IMR-90 (cell line): Measurements from ENCODE around the gene MAP7. TPM values are rescaled to one million over a fixed set of nuclear protein-coding genes. Genes with fewer than 3 reads are reported as not detected.

ENCODE experiments used
- ATAC-seq: fragments of 200-7000 bp; cut with Tn5 transposase; 2 replicates; pipeline ENCODE4 v1.9.1; 2020; ENCODE audit warnings: low read depth, mild to moderate bottlenecking, moderate library complexity
- BruUV-seq: library from RNA; stranded (reverse); fragments of 400-500 nt; replicated peaks from 2 replicates; lab custom pipeline; 2021; lab: Mats Ljungman, UMichigan
- CTCF ChIA-PET: fragments of 300-600 bp; formaldehyde crosslinking; extraction: SDS; loops from one replicate; lab custom pipeline; 2021; ENCODE audit warnings: antibody characterized with exemption; lab: Yijun Ruan, JAX
- POLR2A ChIA-PET: fragments of 300-600 bp; sonication (Branson Sonifier 250); formaldehyde crosslinking; loops from one replicate; lab custom pipeline; 2022; ENCODE audit warnings: antibody characterized with exemption; ENCODE audit not compliant: unreplicated experiment; lab: Charles Lee
- DNase-seq: peaks from one replicate; pipeline ENCODE4 v3.0.0; 2013
- H2AFZ ChIP-seq: replicated peaks from 2 replicates; pipeline ENCODE3; 2013; ENCODE audit warnings: low read length, mild to moderate bottlenecking; ENCODE audit not compliant: poor library complexity
- H2AK5ac ChIP-seq: 2 replicates; pipeline ENCODE4 v1.6.1; 2013; ENCODE audit warnings: low read depth, low read length, inconsistent platforms
- H2AK9ac ChIP-seq: replicated peaks from 2 replicates; pipeline ENCODE3; 2013; ENCODE audit warnings: mild to moderate bottlenecking, low read depth, low read length, moderate library complexity; ENCODE audit not compliant: poor library complexity
- H2BK120ac ChIP-seq: 2 replicates; pipeline ENCODE4 v1.6.1; 2013; ENCODE audit warnings: low read depth, low read length, inconsistent platforms
- H2BK15ac ChIP-seq: 3 replicates; pipeline ENCODE4 v1.6.1; 2013; ENCODE audit warnings: low read depth, low read length, inconsistent platforms
- H2BK20ac ChIP-seq: 2 replicates; pipeline ENCODE4 v1.6.1; 2013; ENCODE audit warnings: low read depth, mild to moderate bottlenecking, inconsistent platforms, low read length, moderate library complexity
- H2BK5ac ChIP-seq: 2 replicates; pipeline ENCODE4 v1.6.1; 2013; ENCODE audit warnings: mild to moderate bottlenecking, low read depth, low read length, inconsistent platforms; ENCODE audit not compliant: poor library complexity, severe bottlenecking
- H3K14ac ChIP-seq: replicated peaks from 2 replicates; pipeline ENCODE4 v1.6.1; 2013; ENCODE audit warnings: low read depth, low read length, inconsistent platforms
- H3K18ac ChIP-seq: 2 replicates; pipeline ENCODE4 v1.6.1; 2013; ENCODE audit warnings: low read depth, low read length, control low read depth
- H3K23ac ChIP-seq: 2 replicates; pipeline ENCODE4 v1.6.1; 2013; ENCODE audit warnings: low read depth, low read length, inconsistent platforms
- H3K27ac ChIP-seq: 2 replicates; pipeline ENCODE4 v1.5.1; 2013; ENCODE audit warnings: mild to moderate bottlenecking, control low read depth, low read length; ENCODE audit not compliant: insufficient read depth
- H3K27me3 ChIP-seq: 2 replicates; pipeline ENCODE4 v1.6.1; 2013; ENCODE audit warnings: low read length; ENCODE audit not compliant: control insufficient read depth, insufficient read depth
- H3K36me3 ChIP-seq: 2 replicates; pipeline ENCODE4 v1.6.1; 2013; ENCODE audit warnings: low read length, mixed read lengths; ENCODE audit not compliant: control insufficient read depth, insufficient read depth
- H3K4ac ChIP-seq: 2 replicates; pipeline ENCODE4 v1.6.1; 2013; ENCODE audit warnings: low read depth, low read length, inconsistent platforms
- H3K4me1 ChIP-seq: 2 replicates; pipeline ENCODE4 v1.6.1; 2013; ENCODE audit warnings: low read length, mixed read lengths; ENCODE audit not compliant: control insufficient read depth, insufficient read depth
- H3K4me2 ChIP-seq: 2 replicates; pipeline ENCODE4 v1.6.1; 2013; ENCODE audit warnings: low read depth, mild to moderate bottlenecking, control low read depth, low read length, moderate library complexity
- H3K4me3 ChIP-seq: 2 replicates; pipeline ENCODE4 v1.5.1; 2013; ENCODE audit warnings: low read depth, mild to moderate bottlenecking, control low read depth, low read length, moderate library complexity; ENCODE audit not compliant: insufficient read depth
- H3K56ac ChIP-seq: 2 replicates; pipeline ENCODE4 v1.6.1; 2013; ENCODE audit warnings: low read length, inconsistent platforms; ENCODE audit not compliant: insufficient read depth; ENCODE audit errors: extremely low read depth
- H3K79me1 ChIP-seq, 2 experiments: 2 replicates each; pipeline ENCODE4 v1.6.1; 2013; ENCODE audit warnings: low read length in 2 of 2, inconsistent platforms in 1 of 2, low read depth in 1 of 2
- H3K9ac ChIP-seq: 2 replicates; pipeline ENCODE4 v1.6.1; 2013; ENCODE audit warnings: low read depth, low read length, control low read depth
- H3K9me1 ChIP-seq: 2 replicates; pipeline ENCODE4 v1.6.1; 2013; ENCODE audit warnings: low read length, inconsistent platforms; ENCODE audit not compliant: insufficient read depth
- H3K9me3 ChIP-seq: 2 replicates; pipeline ENCODE4 v1.6.1; 2013; ENCODE audit warnings: low read length; ENCODE audit not compliant: control insufficient read depth, insufficient read depth
- H4K20me1 ChIP-seq: 2 replicates; pipeline ENCODE4 v1.6.1; 2013; ENCODE audit warnings: low read length, inconsistent platforms; ENCODE audit not compliant: insufficient read depth
- H4K5ac ChIP-seq: 2 replicates; pipeline ENCODE4 v1.6.1; 2013; ENCODE audit warnings: mild to moderate bottlenecking, low read depth, low read length, control low read depth
- H4K8ac ChIP-seq, 2 experiments: 2 replicates each; pipeline ENCODE4 v1.6.1; 2013; ENCODE audit warnings: low read depth in 2 of 2, low read length in 2 of 2, control low read depth in 1 of 2, inconsistent platforms in 1 of 2
- H4K91ac ChIP-seq: 2 replicates; pipeline ENCODE4 v1.6.1; 2013; ENCODE audit warnings: low read depth, low read length, inconsistent platforms; ENCODE audit not compliant: insufficient read depth
- CHD1 ChIP-seq: IDR thresholded peaks from 2 replicates; pipeline ENCODE4 v1.6.1; 2012; ENCODE audit warnings: low read depth, low read length, improper control_type of control experiment
- MXI1 ChIP-seq: IDR thresholded peaks from 2 replicates; pipeline ENCODE4 v1.6.1; 2012; ENCODE audit warnings: low read depth, mild to moderate bottlenecking, low read length, moderate library complexity, borderline replicate concordance
- NFE2L2 ChIP-seq: fragments of 150-350 bp; IDR thresholded peaks from 2 replicates; pipeline ENCODE4 v1.6.1; 2016; ENCODE audit warnings: low read depth, mild to moderate bottlenecking, low read length
- SMC3 ChIP-seq: fragments of 150-350 bp; IDR thresholded peaks from 2 replicates; pipeline ENCODE4 v1.6.1; 2016; ENCODE audit warnings: low read depth, mild to moderate bottlenecking, antibody characterized with exemption, low read length, moderate library complexity
- WGBS, 2 experiments: methylation state at CpG; one replicate each; pipeline versions ENCODE4 v1.1.5 to v1.1.7; 2013; ENCODE audit warnings: missing lambda C conversion rate in 2 of 2; ENCODE audit not compliant: insufficient read length in 1 of 2; ENCODE audit errors: extremely low coverage in 2 of 2; 5-methylcytosine and 5-hydroxymethylcytosine counted together
- dilution Hi-C: fragments of 300-500 bp; cut with HindIII; formaldehyde crosslinking; loops from one replicate; pipeline ENCODE4 v1.14.3; 2018; ENCODE audit warnings: low sequenced_read_pairs; ENCODE audit not compliant: unreplicated experiment
- in situ Hi-C: fragments of 300-500 bp; cut with MboI; formaldehyde crosslinking; loops from 3 replicates; pipeline ENCODE4 v1.14.3; 2019; ENCODE audit warnings: low sequenced_read_pairs, inconsistent platforms, mixed read lengths
- intact Hi-C: fragments of 100-400 bp; cut with micrococcal nuclease; formaldehyde crosslinking; loops from 2 replicates; pipeline ENCODE4 v1.10.0; 2022
- polyA plus RNA-seq, 3 experiments: library from polyadenylated mRNA; depleted of rRNA; stranded (reverse); fragments of >200 nt; gene quantifications; 2 replicates each; pipeline ENCODE4 v1.2.3, GENCODE V29; 2012; ENCODE audit warnings: low replicate concordance in 1 of 3
- total RNA-seq: library from RNA; depleted of rRNA; stranded (reverse); fragments of >200 nt; gene quantifications from 2 replicates; pipeline ENCODE4 v1.2.3, GENCODE V29; 2012

MAP7 gene
- total and polyA plus RNA-seq, 2 of the 4 experiments (the other 2 are of a cell fraction) = 0.19 to 0.36 TPM

- in situ Hi-C loops = no loop called here
Observed at GRCh38 chr6:136383268-136383937, 166.8 kb downstream of the MAP7 start.

More at GRCh38 chr6:136383268-136383937, 166.8 kb downstream of the MAP7 start:
- no peak overlapping the region for H3K56ac ChIP-seq
- no peak overlapping the region for H2AK9ac ChIP-seq
- no peak overlapping the region for H3K18ac ChIP-seq
- H4K91ac ChIP-seq = no peak overlapping the region
- no TSS peak for BruUV-seq
- ChIA-PET POLR2A (no interaction called here), CTCF (interaction anchor here (0.6 kb wide), 1 partner anchor 10 kb away, joined by 3 read pairs; no protein-coding TSS in a partner anchor)
- no peak overlapping the region for H3K23ac ChIP-seq
- ATAC-seq = no peak
- H3K4ac ChIP-seq = no peak overlapping the region
- H3K9me3 ChIP-seq = no peaks in the 10 kb centered on the region
- no peaks in the 10 kb centered on the region for H3K79me1 ChIP-seq
- DNase-seq = no peak
- no peak overlapping the region for H3K4me3 ChIP-seq
- H3K14ac ChIP-seq = no peak overlapping the region
- H3K27ac ChIP-seq = no peak overlapping the region
- H2AFZ ChIP-seq = no peak overlapping the region
- WGBS, 2 experiments = no CpG with 5 or more reads among the region's 9 CpGs
- no peak overlapping the region for H4K5ac ChIP-seq
- no peak overlapping the region for H3K4me2 ChIP-seq
- H3K36me3 ChIP-seq = no peaks in the 10 kb centered on the region
- H3K4me1 ChIP-seq = no peaks in the 10 kb centered on the region; the same call in 1 of the 2 replicates
- dilution Hi-C loops (no loop called here), intact Hi-C loops (no loop called here)
- H4K20me1 ChIP-seq = no peaks in the 10 kb centered on the region
- H2AK5ac ChIP-seq = no peak overlapping the region
- TF ChIP-seq SMC3 (no peak), CHD1 (no peak), NFE2L2 (no peak), MXI1 (no peak)
- no peak overlapping the region for H2BK120ac ChIP-seq
- H2BK15ac ChIP-seq = no peak overlapping the region
- no peak overlapping the region for H2BK5ac ChIP-seq
- H3K27me3 ChIP-seq = peaks cover 2% of the 10 kb centered on the region; the same call in 1 of the 2 replicates
- H2BK20ac ChIP-seq = no peak overlapping the region
- no peak overlapping the region for H4K8ac ChIP-seq
- H3K9me1 ChIP-seq = no peaks in the 10 kb centered on the region
- no peak overlapping the region for H3K9ac ChIP-seq
